Activated CD4-positive, alpha-beta memory T cell treated with anti-CD3 and anti-CD28 coated beads for 36 hours (primary cell): ENCODE measurements around the gene PDCD1. TPM values are rescaled to one million over a fixed set of nuclear protein-coding genes. Genes with fewer than 3 reads are reported as not detected.
"Not testable (repeated sequence)": the region's sequence is repeated elsewhere in the genome, so short reads cannot be mapped to it uniquely, and the experiment has no call there.

Experiments used
- CTCF ChIA-PET: fragments of 350-600 bp; sonication (Branson Sonifier 250); formaldehyde crosslinking; loops from one replicate; lab custom pipeline; 2021; ENCODE audit warnings: antibody characterized with exemption, inconsistent platforms; lab: Charles Lee
- POLR2A ChIA-PET: fragments of 350-600 bp; sonication (Branson Sonifier 250); formaldehyde crosslinking; loops from one replicate; lab custom pipeline; 2021; ENCODE audit warnings: antibody characterized with exemption; lab: Charles Lee
- DNase-seq: peaks from one replicate; pipeline ENCODE4 v3.0.0-alpha.2; 2020
- H3K27ac Mint-ChIP-seq: one replicate; pipeline ENCODE4 v1.8.0; 2021; ENCODE audit warnings: mixed read lengths
- H3K27me3 Mint-ChIP-seq: one replicate; pipeline ENCODE4 v1.8.0; 2021; ENCODE audit warnings: mixed read lengths
- H3K36me3 Mint-ChIP-seq: one replicate; pipeline ENCODE4 v1.8.0; 2021; ENCODE audit warnings: mixed read lengths
- H3K4me1 Mint-ChIP-seq: one replicate; pipeline ENCODE4 v1.8.0; 2021; ENCODE audit warnings: low read depth, mixed read lengths
- H3K4me3 Mint-ChIP-seq: one replicate; pipeline ENCODE4 v1.8.0; 2021; ENCODE audit warnings: mild to moderate bottlenecking, mixed read lengths
- H3K9me3 Mint-ChIP-seq: one replicate; pipeline ENCODE4 v1.8.0; 2021; ENCODE audit warnings: mixed read lengths
- intact Hi-C: fragments of 100-400 bp; cut with micrococcal nuclease; formaldehyde crosslinking; loops from one replicate; pipeline ENCODE4 v1.15.1; 2023
- total RNA-seq, 2 experiments: library from RNA; stranded (reverse); gene quantifications; one replicate each; pipeline ENCODE4 v1.2.3, GENCODE V29; 2021

Gene PDCD1
- 10 to 100 TPM; 47.4 to 47.6 TPM for total RNA-seq

DNA sequence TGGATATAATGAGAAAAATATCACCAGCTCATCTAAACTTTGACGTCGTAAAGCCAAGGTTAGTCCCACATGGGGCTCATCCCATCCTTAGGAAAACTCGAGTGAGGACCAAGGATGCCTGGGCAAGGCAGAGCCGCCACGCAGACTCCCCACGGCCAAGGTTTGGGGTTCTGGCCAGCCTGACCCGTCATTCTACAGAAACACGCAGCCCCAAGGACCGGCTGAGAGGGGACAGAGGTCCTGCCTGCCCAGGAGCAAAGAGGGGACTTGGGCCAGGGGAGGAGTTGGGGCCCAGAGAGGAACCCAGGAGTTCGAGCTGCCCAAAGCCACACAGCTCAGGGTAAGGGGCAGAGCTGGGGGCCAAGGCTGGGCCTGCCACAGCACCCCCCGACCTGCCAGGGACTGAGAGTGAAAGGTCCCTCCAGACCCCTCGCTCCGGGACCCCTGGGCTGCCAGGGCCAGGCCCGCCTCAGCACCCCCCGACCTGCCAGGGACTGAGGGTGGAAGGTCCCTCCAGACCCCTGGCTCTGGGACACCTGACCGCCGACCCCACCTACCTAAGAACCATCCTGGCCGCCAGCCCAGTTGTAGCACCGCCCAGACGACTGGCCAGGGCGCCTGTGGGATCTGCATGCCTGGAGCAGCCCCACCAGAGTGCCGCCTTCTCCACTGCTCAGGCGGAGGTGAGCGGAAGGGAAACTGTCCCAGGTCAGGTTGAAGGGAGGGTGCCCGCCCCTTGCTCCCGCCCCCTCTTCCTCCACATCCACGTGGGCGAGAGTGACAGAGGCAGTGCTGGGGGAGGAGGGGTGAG, at the start of gene PDCD1:
PDCD1 (minus strand) TSS at position 689 of the 811 bp plus-strand sequence; CDS start at position 633, 56 bp downstream.
- Mint-ChIP-seq H3K9me3 (no peaks in the 10 kb centered on the region), H3K27me3 (no peaks in the 10 kb centered on the region), H3K4me1 (peaks cover 47% of the 10 kb centered on the region), H3K27ac (peak within 1 kb of the TSS; percentile 95), H3K4me3 (peak within 1 kb of the TSS; percentile 90), H3K36me3 (peaks cover 19% of the 10 kb centered on the region)
- ChIA-PET POLR2A (interaction anchor here (1.0 to 3.2 kb wide), 6 partner anchors 10 to 155 kb away, joined by 3 to 21 read pairs (median 6); no protein-coding TSS in a partner anchor), CTCF (interaction anchor here (2.3 kb wide), 1 partner anchor 20 kb away, joined by 14 read pairs; no protein-coding TSS in a partner anchor)
- DNase-seq = peak; percentile 90
- intact Hi-C loops = loop anchor here (1.0 to 10.0 kb wide), 2 partner anchors 14 to 1294 kb away; partner anchors contain the start of genes DUSP28 and RNPEPL1

DNA sequence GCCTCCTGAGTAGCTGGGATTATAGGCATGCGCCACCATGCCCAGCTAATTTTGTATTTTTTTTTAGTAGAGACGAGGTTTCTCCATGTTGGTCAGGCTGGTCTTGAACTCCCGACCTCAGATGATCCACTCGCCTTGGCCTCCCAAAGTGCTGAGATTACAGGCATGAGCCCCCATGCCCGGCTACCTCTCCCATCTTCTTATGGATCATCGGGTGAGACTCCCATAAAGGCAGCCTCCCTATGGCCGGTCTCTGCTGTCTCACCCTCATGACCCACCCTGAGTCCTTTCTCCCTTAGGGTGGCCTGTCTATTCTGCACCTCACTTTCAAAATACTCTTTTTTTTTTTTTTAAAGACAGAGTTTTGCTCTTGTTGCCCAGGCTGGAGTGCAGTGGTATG, 49.1 kb upstream of the PDCD1 start:
- DNase-seq, H3K9me3 Mint-ChIP-seq, H3K4me1 Mint-ChIP-seq, H3K4me3 Mint-ChIP-seq, H3K36me3 Mint-ChIP-seq, CTCF ChIA-PET, POLR2A ChIA-PET, H3K27me3 Mint-ChIP-seq, intact Hi-C loops, H3K27ac Mint-ChIP-seq: not testable (repeated sequence)

DNA sequence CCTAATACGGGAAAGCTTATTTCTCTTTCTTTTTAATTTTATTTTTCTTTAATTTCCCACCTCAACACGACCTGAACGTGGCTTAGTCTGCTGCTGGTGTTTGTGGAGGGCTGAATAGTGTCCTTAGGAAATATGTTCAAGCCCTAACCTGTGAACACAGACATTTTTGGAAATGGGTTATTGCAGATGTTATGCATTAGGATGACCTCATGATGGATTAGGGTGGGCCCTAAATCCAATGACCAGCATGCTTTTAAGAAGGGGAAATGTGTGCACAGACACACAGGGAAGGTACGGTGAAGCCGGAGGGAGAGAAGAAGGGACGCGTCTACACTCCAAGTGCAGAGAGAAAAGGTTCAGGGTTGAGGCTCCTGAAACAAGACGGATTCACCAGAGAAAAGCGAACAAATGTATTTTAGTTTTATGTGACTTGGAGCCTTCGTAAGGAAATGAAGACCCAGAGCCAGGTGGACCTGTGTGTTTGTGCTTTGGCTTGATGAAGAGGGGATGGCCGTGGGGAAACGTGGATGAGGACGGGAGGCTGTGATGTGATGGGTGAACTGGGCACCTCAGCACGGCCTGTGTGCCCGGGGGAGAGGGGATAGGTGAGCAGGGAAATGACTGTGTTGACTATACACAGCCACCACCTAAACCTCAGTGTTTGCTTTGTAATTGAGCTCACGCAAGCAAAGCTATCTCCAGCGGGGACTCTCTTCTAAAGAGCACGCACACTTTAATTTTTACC, 48.3 kb upstream of the PDCD1 start:
- no peak overlapping the region for H3K4me3 Mint-ChIP-seq
- H3K4me1 Mint-ChIP-seq = no peaks in the 10 kb centered on the region
- no peaks in the 10 kb centered on the region for H3K9me3 Mint-ChIP-seq
- peaks cover 6% of the 10 kb centered on the region for H3K36me3 Mint-ChIP-seq
- DNase-seq = no peak
- POLR2A ChIA-PET = no interaction called here
- intact Hi-C loops = no loop called here
- no peaks in the 10 kb centered on the region for H3K27me3 Mint-ChIP-seq
- CTCF ChIA-PET = no interaction called here
- no peak overlapping the region for H3K27ac Mint-ChIP-seq

DNA sequence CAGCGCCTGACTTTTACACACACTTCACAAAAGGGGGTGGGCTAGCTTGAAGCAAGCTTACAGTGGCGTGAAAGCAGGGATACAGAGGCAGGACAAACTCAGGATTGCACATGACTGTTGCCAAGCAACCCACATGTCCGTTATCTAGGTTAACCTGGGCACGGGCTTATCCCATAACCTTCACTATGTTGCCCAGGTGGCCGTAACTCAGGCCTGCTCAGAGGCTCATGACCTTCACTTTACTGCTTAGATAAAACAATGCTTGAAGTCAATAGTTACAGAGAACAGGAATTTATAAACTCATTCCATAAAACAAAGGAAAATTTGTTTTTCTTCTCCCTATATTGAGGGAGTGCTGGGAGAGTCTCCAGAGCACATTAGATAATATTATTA, 47.7 kb upstream of the PDCD1 start:
- H3K27me3 Mint-ChIP-seq, intact Hi-C loops, POLR2A ChIA-PET, DNase-seq, CTCF ChIA-PET, H3K9me3 Mint-ChIP-seq, H3K4me1 Mint-ChIP-seq, H3K4me3 Mint-ChIP-seq, H3K36me3 Mint-ChIP-seq, H3K27ac Mint-ChIP-seq: not testable (repeated sequence)

DNA sequence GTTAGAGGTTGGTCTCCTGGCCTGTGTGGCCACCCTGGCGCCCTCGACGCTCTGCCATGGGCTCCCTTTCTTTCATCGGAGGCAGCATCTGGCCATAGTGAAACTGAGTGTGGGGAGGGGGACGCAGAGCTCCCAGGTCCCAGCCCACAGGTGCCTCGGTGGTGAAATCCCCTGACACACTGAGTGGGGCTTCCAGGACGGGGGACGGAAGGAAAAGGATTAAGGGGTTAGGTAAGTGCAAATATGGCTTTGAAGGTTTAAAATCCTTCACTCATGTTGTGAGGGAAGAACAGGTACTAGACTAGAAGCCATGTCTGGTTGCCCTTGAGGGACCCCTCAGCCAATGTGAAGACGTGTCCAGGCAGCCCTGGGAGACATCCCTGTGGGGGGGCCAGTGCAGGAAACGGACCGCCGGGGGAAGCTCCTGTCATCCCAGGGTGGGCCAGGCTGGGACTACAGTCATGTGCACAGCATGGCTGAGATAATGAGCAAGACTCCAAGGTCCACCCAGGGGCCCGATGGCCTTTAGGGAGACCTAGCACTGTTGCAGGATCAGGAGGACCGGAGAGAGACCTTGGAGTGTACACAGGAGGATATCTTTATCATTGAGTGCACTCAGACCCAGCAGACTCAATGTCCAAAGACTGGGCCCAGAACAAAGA, 47.2 kb upstream of the PDCD1 start:
- Mint-ChIP-seq H3K27ac (no peak overlapping the region), H3K4me1 (no peaks in the 10 kb centered on the region), H3K27me3 (no peaks in the 10 kb centered on the region), H3K36me3 (peaks cover 7% of the 10 kb centered on the region), H3K4me3 (no peak overlapping the region), H3K9me3 (no peaks in the 10 kb centered on the region)
- ChIA-PET CTCF (no interaction called here), POLR2A (no interaction called here)
- intact Hi-C loops = no loop called here
- no peak for DNase-seq

DNA sequence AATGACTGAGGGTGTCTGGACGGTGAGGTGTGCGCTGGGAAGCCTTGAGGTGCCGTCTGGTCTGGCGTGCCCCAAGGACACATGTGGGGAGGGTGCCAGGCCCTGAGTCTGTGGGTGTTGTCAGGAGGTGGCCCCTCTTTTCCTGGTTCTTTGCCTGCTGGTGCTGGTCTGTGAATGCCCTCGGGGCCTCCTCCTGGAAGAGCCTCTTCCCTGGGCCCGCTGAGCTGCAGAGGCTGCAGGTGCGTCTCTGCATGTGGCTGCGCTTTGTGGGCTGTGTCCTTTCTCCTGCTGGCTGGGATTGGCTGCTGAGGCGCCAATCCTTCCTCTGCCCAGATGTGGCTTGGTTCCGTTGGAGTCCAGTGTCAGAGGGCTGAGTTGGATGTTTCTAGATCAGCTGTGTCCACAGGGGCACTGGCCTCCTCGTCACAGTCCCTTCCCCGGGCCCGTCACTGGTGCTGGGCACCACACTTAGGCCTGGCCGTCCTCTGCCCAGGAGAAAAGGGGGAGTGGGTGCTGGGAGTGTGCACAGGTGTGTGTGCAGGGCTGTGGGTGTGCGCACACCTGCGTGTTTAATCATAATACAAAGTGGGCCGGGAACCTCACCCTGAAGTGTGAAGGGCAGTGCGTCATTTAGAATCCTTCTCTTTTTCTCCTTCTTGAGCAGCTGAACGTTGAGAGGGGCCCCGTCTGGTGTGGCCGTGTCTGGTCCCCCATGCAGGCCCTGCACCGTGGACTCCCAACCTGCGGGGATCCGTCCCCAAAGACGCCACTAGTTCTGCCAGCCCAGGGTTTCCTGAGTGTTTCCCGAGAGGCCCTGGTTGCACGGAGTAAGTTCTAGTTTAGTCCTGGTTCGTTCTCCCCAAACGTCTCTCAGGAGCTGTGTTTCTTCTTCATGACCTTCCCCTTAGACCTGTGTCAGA, 46.4 kb upstream of the PDCD1 start:
- H3K27ac Mint-ChIP-seq = no peak overlapping the region
- no peak overlapping the region for H3K4me3 Mint-ChIP-seq
- H3K27me3 Mint-ChIP-seq = no peaks in the 10 kb centered on the region
- peaks cover 6% of the 10 kb centered on the region for H3K36me3 Mint-ChIP-seq
- ChIA-PET POLR2A (no interaction called here), CTCF (no interaction called here)
- no peaks in the 10 kb centered on the region for H3K9me3 Mint-ChIP-seq
- no peak for DNase-seq
- H3K4me1 Mint-ChIP-seq = no peaks in the 10 kb centered on the region
- intact Hi-C loops = no loop called here

DNA sequence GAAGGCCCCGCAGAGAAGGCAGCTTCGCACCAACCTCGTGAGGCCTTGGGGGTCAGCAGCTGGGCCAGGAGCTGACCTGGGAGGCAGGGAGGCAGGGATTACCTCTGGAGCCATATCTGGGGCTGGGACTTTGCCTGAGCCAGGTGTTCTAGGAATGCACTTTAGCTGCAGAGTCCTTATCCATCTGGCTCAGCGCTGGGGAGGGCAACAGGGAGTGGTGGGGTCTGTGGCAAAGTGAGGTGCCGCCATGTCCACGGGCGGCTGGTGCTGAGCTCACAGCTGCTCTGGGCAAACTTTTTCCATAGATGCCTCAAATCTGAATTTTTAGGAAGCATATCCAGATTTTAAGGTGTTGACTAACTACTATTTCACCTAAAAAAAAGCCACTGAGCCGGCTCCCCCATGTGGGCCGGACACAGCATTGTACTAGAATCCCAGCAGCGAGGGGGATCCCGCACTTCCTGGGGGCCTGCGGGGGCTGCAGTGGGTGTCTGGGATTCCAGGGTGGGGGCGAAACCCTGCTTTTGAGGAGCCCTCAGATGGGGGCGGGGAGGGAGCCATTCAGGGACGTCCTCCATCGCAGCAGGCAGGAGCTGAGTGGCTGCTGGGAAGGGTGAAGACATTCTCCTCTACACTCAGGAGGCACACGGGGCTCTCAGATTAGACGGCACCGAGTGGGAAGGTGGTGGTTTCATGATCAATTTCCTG, 45.5 kb upstream of the PDCD1 start:
- CTCF ChIA-PET = no interaction called here
- no peak overlapping the region for H3K27ac Mint-ChIP-seq
- H3K27me3 Mint-ChIP-seq = no peaks in the 10 kb centered on the region
- no peaks in the 10 kb centered on the region for H3K4me1 Mint-ChIP-seq
- H3K4me3 Mint-ChIP-seq = no peak overlapping the region
- H3K9me3 Mint-ChIP-seq = no peaks in the 10 kb centered on the region
- peaks cover 6% of the 10 kb centered on the region for H3K36me3 Mint-ChIP-seq
- intact Hi-C loops = no loop called here
- no peak for DNase-seq
- POLR2A ChIA-PET = no interaction called here

DNA sequence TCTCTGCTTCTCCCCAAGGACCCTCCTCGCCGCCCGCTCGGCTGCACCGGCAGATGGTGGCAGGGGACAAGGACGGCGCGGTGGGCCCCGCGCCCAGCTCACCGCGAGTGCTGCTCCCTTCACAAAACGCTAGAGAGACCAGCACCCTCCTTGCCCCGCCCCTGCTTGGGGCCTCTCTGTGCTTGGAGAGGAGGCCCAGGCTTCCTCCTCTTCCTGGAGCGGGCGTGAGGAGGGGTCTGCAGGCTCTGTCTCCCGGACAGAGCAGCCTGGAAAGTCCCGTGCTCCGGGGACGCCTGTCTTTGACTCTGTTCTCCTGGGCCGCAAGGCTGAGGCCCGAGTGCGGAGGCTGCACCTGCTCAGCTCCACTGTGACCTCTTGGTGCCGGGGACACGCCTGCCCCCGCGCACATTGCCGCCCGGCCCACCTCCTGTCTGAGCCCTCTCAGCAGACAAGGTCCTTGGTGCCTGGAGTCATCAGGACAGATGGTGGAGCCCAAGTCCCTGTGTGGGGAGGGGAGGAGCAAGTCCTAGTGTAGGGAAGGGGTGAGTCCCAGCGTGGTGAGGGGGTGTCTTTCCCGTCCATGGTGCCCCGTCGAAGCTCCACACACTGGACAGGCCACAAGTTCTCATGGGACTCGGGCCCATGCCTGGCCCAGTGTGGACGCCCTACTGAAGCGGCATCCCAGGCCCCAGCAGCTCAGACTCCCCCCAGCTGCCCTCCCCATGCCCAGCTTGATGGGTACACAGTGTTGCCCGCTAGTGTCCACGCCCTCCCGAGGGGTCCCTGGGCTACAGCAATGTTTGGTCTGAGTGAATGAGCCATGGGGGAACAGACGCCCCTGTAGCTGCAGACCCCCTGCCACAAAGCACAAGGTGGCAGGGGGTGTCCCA, 44.7 kb upstream of the PDCD1 start:
- H3K27ac Mint-ChIP-seq = no peak overlapping the region
- no peaks in the 10 kb centered on the region for H3K27me3 Mint-ChIP-seq
- intact Hi-C loops = no loop called here
- H3K9me3 Mint-ChIP-seq = no peaks in the 10 kb centered on the region
- POLR2A ChIA-PET = no interaction called here
- no peak for DNase-seq
- peaks cover 6% of the 10 kb centered on the region for H3K36me3 Mint-ChIP-seq
- H3K4me3 Mint-ChIP-seq = no peak overlapping the region
- H3K4me1 Mint-ChIP-seq = no peaks in the 10 kb centered on the region
- CTCF ChIA-PET = no interaction called here

DNA sequence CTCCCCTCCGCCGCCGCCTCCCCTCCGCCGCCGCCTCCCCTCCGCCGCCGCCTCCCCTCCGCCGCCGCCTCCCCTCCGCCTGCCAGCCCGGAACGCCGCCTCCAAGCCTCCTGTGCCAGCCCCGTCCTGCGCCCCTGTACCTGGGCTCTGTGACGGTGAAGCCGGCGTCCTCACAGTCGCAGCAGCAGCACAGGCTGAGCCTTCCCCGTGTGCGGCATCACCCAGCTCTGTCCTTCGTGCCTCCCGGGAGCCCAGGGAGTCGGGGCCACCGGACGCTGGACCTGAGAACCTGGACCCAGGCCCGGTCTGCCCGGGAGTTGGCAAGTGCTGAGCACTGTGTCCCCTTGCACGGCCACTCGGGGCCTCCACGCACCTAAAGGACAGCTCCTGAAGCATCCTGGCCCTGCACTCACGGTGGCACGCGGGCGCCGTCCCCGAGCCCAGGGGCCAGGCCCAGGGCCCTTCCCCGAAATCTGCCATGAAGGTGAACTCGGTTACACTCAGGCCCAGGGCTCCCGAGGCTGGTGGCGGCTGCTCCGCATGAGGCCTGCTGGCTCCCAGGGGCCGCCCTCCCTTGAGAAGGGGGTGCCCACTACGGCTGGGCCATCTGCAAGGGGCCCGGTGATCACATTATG, 43.8 kb upstream of the PDCD1 start:
- no peaks in the 10 kb centered on the region for H3K9me3 Mint-ChIP-seq
- ChIA-PET CTCF (no interaction called here), POLR2A (no interaction called here)
- no peak overlapping the region for H3K27ac Mint-ChIP-seq
- H3K4me1 Mint-ChIP-seq = no peaks in the 10 kb centered on the region
- no peak for DNase-seq
- peaks cover 7% of the 10 kb centered on the region for H3K36me3 Mint-ChIP-seq
- no peaks in the 10 kb centered on the region for H3K27me3 Mint-ChIP-seq
- H3K4me3 Mint-ChIP-seq = no peak overlapping the region
- intact Hi-C loops = no loop called here
